K562 (cell line): ENCODE measurements around the gene SLC26A2. TPM values are rescaled to one million over a fixed set of nuclear protein-coding genes. Genes with fewer than 3 reads are reported as not detected.

ENCODE experiments used
- ATAC-seq: fragments of 200-7000 bp; cut with Tn5 transposase; 3 replicates; pipeline ENCODE4 v1.9.1; 2020; ENCODE audit warnings: moderate library complexity
- BruUV-seq: library from RNA; stranded (reverse); fragments of 400-500 nt; replicated peaks from 2 replicates; lab custom pipeline; 2021; lab: Mats Ljungman, UMichigan
- CTCF ChIA-PET: fragments of 300-600 bp; formaldehyde crosslinking; extraction: SDS; loops from one replicate; lab custom pipeline; 2021; ENCODE audit warnings: low intra/inter-chr PET ratio; lab: Yijun Ruan, JAX
- POLR2A ChIA-PET: fragments of 300-600, 350-650 bp; sonication (Branson Sonifier 250); formaldehyde crosslinking; extraction: SDS; loops from one replicate; lab custom pipeline; 2021; ENCODE audit warnings: antibody characterized with exemption, inconsistent platforms; lab: Yijun Ruan, JAX
- DNase-seq, 4 experiments: peaks; one replicate each; pipeline versions ENCODE4 v3.0.0 to v3.0.0-alpha.2; 2011 to 2018; ENCODE audit warnings: low spot score in 3 of 4, mixed read lengths in 3 of 4; ENCODE audit errors: extremely low read depth in 1 of 4
- FAIRE-seq: peaks from 2 replicates; lab custom pipeline; 2011; peaks lifted over from hg19 to GRCh38; lab: Jason Lieb, UNC
- H2AFZ ChIP-seq: 2 replicates; pipeline ENCODE4 v1.6.0; 2011; ENCODE audit warnings: low read depth, low read length, control low read depth, inconsistent platforms
- H3K27ac ChIP-seq: fragments of 200-600 bp; 3 replicates; pipeline ENCODE4 v1.8.0; 2011; ENCODE audit warnings: low read depth, mild to moderate bottlenecking, control low read depth, inconsistent platforms, low read length, moderate library complexity, mixed read lengths; ENCODE audit errors: extremely low read depth
- H3K27me3 ChIP-seq, 2 experiments: fragments of 300-600 bp in 1 of 2; 2 replicates in 1 of 2; 3 replicates in 1 of 2; pipeline versions ENCODE4 v1.6.0 to v1.8.0; 2011; ENCODE audit warnings: inconsistent platforms in 2 of 2, low read length in 2 of 2, mild to moderate bottlenecking in 1 of 2, mixed read lengths in 1 of 2, moderate library complexity in 1 of 2; ENCODE audit not compliant: control insufficient read depth in 2 of 2, insufficient read depth in 2 of 2
- H3K36me3 ChIP-seq: fragments of 300-600 bp; 3 replicates; pipeline ENCODE4 v1.8.0; 2011; ENCODE audit warnings: mild to moderate bottlenecking, low read length, inconsistent platforms; ENCODE audit not compliant: control insufficient read depth, insufficient read depth
- H3K4me1 ChIP-seq, 2 experiments: fragments of 200-600 bp in 1 of 2; replicated peaks in 1 of 2; 2 replicates in 1 of 2; 3 replicates in 1 of 2; pipeline versions ENCODE4 v1.5.1 to v1.8.0; 2011; ENCODE audit warnings: inconsistent platforms in 2 of 2, low read length in 2 of 2, mild to moderate bottlenecking in 1 of 2, mixed read lengths in 1 of 2, moderate library complexity in 1 of 2; ENCODE audit not compliant: control insufficient read depth in 2 of 2, insufficient read depth in 2 of 2
- H3K4me2 ChIP-seq: 2 replicates; pipeline ENCODE4 v1.6.1; 2011; ENCODE audit warnings: low read length, control low read depth, inconsistent platforms, mixed read lengths; ENCODE audit not compliant: insufficient read depth
- H3K4me3 ChIP-seq: fragments of 200-600 bp; sonication (generic), shearing (Covaris generic); 2 replicates; pipeline ENCODE4 v1.5.1; 2016; ENCODE audit warnings: control low read depth, inconsistent platforms
- H3K79me2 ChIP-seq: fragments of 200-600 bp; 3 replicates; pipeline ENCODE4 v1.8.0; 2011; ENCODE audit warnings: low read length, inconsistent platforms; ENCODE audit not compliant: control insufficient read depth, insufficient read depth
- H3K9ac ChIP-seq, 2 experiments: 2 replicates each; pipeline versions ENCODE4 v1.6.0 to v1.6.1; 2011; ENCODE audit warnings: low read depth in 2 of 2, low read length in 2 of 2, control low read depth in 1 of 2, inconsistent platforms in 1 of 2, mild to moderate bottlenecking in 1 of 2, mixed read lengths in 1 of 2; ENCODE audit not compliant: insufficient read depth in 1 of 2
- H3K9me1 ChIP-seq: one replicate; pipeline ENCODE4 v1.6.0; 2011; ENCODE audit warnings: inconsistent platforms, mild to moderate bottlenecking, low read length, moderate library complexity; ENCODE audit not compliant: control insufficient read depth, insufficient read depth
- H3K9me3 ChIP-seq: replicated peaks from 2 replicates; pipeline ENCODE4 v1.5.1; 2011; ENCODE audit warnings: low read depth, low read length, inconsistent platforms; ENCODE audit not compliant: control insufficient read depth, insufficient read depth
- H4K20me1 ChIP-seq: replicated peaks from 2 replicates; pipeline ENCODE4 v1.6.1; 2011; ENCODE audit warnings: low read length, inconsistent platforms, mixed read lengths; ENCODE audit not compliant: control insufficient read depth, insufficient read depth
- FOSL1 ChIP-seq: fragments of 200-800 bp; sonication (Bioruptor generic); conservative IDR thresholded peaks from 2 replicates; pipeline ENCODE4 v1.6.1; 2016; ENCODE audit warnings: missing genetic modification characterization, missing compliant biosample characterization
- ZNF311 ChIP-seq: fragments of 250-450 bp; sonication (Bioruptor Pico); IDR thresholded peaks from 2 replicates; pipeline ENCODE4 v1.4.0; 2020; ENCODE audit warnings: mild to moderate bottlenecking, moderate library complexity
- WGBS: fragments of 100-300 bp; shearing (Covaris generic); methylation state at CpG from one replicate; pipeline ENCODE4 v1.1.6; 2016; ENCODE audit warnings: low coverage, mixed read lengths; ENCODE audit not compliant: insufficient coverage; ENCODE audit errors: missing lambda C conversion rate; 5-methylcytosine and 5-hydroxymethylcytosine counted together
- in situ Hi-C: fragments of 300-500 bp; cut with MboI; formaldehyde crosslinking; loops from 4 replicates; pipeline ENCODE4 v1.15.0; 2018; ENCODE audit warnings: inconsistent platforms, mixed read lengths
- intact Hi-C: fragments of 100-400 bp; cut with micrococcal nuclease; formaldehyde crosslinking; loops from 2 replicates; pipeline ENCODE4 v1.14.2; 2022
- polyA plus RNA-seq, 8 experiments: library from polyadenylated mRNA; depleted of rRNA in 4 of 8; stranded (reverse) in 5 of 8; unstranded in 3 of 8; fragments of >200 nt; fragmentation: Nextera tagmentation in 2 of 8; fragmentation: Illumina TruSeq in 1 of 8; extraction: Ambion mirVana in 2 of 8; extraction: Trizol in 1 of 8; gene quantifications; 2 replicates each; pipeline versions ENCODE4 v1.2.1 to v1.2.3, GENCODE V29; 2011 to 2014; ENCODE audit warnings: inconsistent platforms in 1 of 8, missing spikeins in 1 of 8
- small RNA-seq: library from RNA; depleted of rRNA; stranded (forward); fragments of <200 nt; gene quantifications from one replicate; pipeline ENCODE3, GENCODE V24; 2014
- total RNA-seq, 7 experiments: library from RNA; depleted of rRNA in 6 of 7; stranded (reverse); fragments of >200 nt in 6 of 7; fragmentation: Illumina TruSeq in 2 of 7; extraction: Trizol in 2 of 7; gene quantifications; 2 replicates each; pipeline versions ENCODE4 v1.2.1 to v1.2.3, GENCODE V29; 2011 to 2021; ENCODE audit warnings: low replicate concordance in 1 of 7

SLC26A2 gene
- total and polyA plus RNA-seq, 9 of the 15 experiments (the other 6 are each of a cell fraction or from before 2014, with no cell fraction given) = 1.1 to 6.3 (median 3.6) TPM

GRCh38 chr5:150036513-150036912 is 76.0 kb downstream of the SLC26A2 start:
- ATAC-seq = no peak
- H3K27ac ChIP-seq = no peak overlapping the region
- no peaks in the 10 kb centered on the region for H3K27me3 ChIP-seq
- no peaks in the 10 kb centered on the region for H3K9me1 ChIP-seq
- H3K4me3 ChIP-seq = no peak overlapping the region
- H3K9ac ChIP-seq = no peak overlapping the region
- H3K36me3 ChIP-seq = peaks cover 98% of the 10 kb centered on the region
- H3K79me2 ChIP-seq = no peaks in the 10 kb centered on the region
- H3K4me1 ChIP-seq = no peaks in the 10 kb centered on the region
- no peak overlapping the region for H2AFZ ChIP-seq
- intact Hi-C loops (no loop called here), in situ Hi-C loops (no loop called here)
- H4K20me1 ChIP-seq = no peaks in the 10 kb centered on the region
- WGBS = 84% methylated on average over 9 of the region's 9 CpGs
- no peak for DNase-seq
- no peaks in the 10 kb centered on the region for H3K9me3 ChIP-seq
- no TSS peak for BruUV-seq
- peak; percentile 67 for TF ChIP-seq FOSL1 (tag)
- no peak for TF ChIP-seq ZNF311
- ChIA-PET POLR2A (interaction anchor here (0.9 kb wide), 1 partner anchor 20 kb away, joined by 4 read pairs; no protein-coding TSS in a partner anchor), CTCF (no interaction called here)
- H3K4me2 ChIP-seq = no peak overlapping the region
- FAIRE-seq = peak; percentile 40

Small RNA genes within 50 kb of the gene (small RNA-seq; reads per million reads assigned to genes)
- not detected for gene RF00019

Other genes starting within 250 kb of the SLC26A2 start
Only the 7 nearest of the 8 such genes appear.
- not detected in 2 replicates for gene PDE6A, start 16.0 kb upstream of the SLC26A2 start, total RNA-seq (2014; rRNA removed)
- gene PDE6A, start 16.0 kb upstream of the SLC26A2 start, total RNA-seq (2014; rRNA removed; fragmentation: Illumina TruSeq; extraction: Trizol) = not detected in 2 replicates
- gene PDE6A, start 16.0 kb upstream of the SLC26A2 start, total RNA-seq (2015; rRNA removed; fragmentation: Illumina TruSeq; extraction: Trizol) = 0.04 TPM in 2 replicates
- not detected in 2 replicates for gene PDE6A, start 16.0 kb upstream of the SLC26A2 start, total RNA-seq (2021)
- gene PDE6A, start 16.0 kb upstream of the SLC26A2 start, polyA plus RNA-seq (2011; rRNA removed) = not detected in 2 replicates
- gene PDE6A, start 16.0 kb upstream of the SLC26A2 start, polyA plus RNA-seq (2014; fragmentation: Illumina TruSeq; extraction: Trizol) = 0.03 TPM in 1 of 2 replicates, not detected in the other
- gene PDE6A, start 16.0 kb upstream of the SLC26A2 start, polyA plus RNA-seq (2014; fragmentation: Nextera tagmentation; extraction: Ambion mirVana) = under 1 TPM in 1 of 2 experiments, not detected in 1; 0.01 TPM
- 0.01 TPM in 1 of 2 replicates, not detected in the other for gene PDE6A, start 16.0 kb upstream of the SLC26A2 start, polyA plus RNA-seq (2014; rRNA removed)
- 3.9 and 5.2 TPM in 2 replicates for gene TIGD6, start 39.9 kb downstream of the SLC26A2 start, total RNA-seq (2014; rRNA removed)
- 3.9 and 4.3 TPM in 2 replicates for gene TIGD6, start 39.9 kb downstream of the SLC26A2 start, total RNA-seq (2014; rRNA removed; fragmentation: Illumina TruSeq; extraction: Trizol)
- 3.8 and 4.3 TPM in 2 replicates for gene TIGD6, start 39.9 kb downstream of the SLC26A2 start, total RNA-seq (2015; rRNA removed; fragmentation: Illumina TruSeq; extraction: Trizol)
- 4.3 and 4.4 TPM in 2 replicates for gene TIGD6, start 39.9 kb downstream of the SLC26A2 start, total RNA-seq (2021)
- 4.9 and 5.1 TPM in 2 replicates for gene TIGD6, start 39.9 kb downstream of the SLC26A2 start, polyA plus RNA-seq (2011; rRNA removed)
- 6.3 and 7.0 TPM in 2 replicates for gene TIGD6, start 39.9 kb downstream of the SLC26A2 start, polyA plus RNA-seq (2014; fragmentation: Illumina TruSeq; extraction: Trizol)
- gene TIGD6, start 39.9 kb downstream of the SLC26A2 start, polyA plus RNA-seq (2014; fragmentation: Nextera tagmentation; extraction: Ambion mirVana) = 1 to 10 TPM; 1.8 to 2.3 TPM
- 3.1 and 4.0 TPM in 2 replicates for gene TIGD6, start 39.9 kb downstream of the SLC26A2 start, polyA plus RNA-seq (2014; rRNA removed)
- gene HMGXB3, start 40.0 kb downstream of the SLC26A2 start, total RNA-seq (2014; rRNA removed) = 32.1 and 44.2 TPM in 2 replicates
- gene HMGXB3, start 40.0 kb downstream of the SLC26A2 start, total RNA-seq (2014; rRNA removed; fragmentation: Illumina TruSeq; extraction: Trizol) = 32.2 and 34.3 TPM in 2 replicates
- 32.2 and 34.7 TPM in 2 replicates for gene HMGXB3, start 40.0 kb downstream of the SLC26A2 start, total RNA-seq (2015; rRNA removed; fragmentation: Illumina TruSeq; extraction: Trizol)
- gene HMGXB3, start 40.0 kb downstream of the SLC26A2 start, total RNA-seq (2021) = 44.1 and 44.3 TPM in 2 replicates
- 44.0 and 47.5 TPM in 2 replicates for gene HMGXB3, start 40.0 kb downstream of the SLC26A2 start, polyA plus RNA-seq (2011; rRNA removed)
- gene HMGXB3, start 40.0 kb downstream of the SLC26A2 start, polyA plus RNA-seq (2014; fragmentation: Illumina TruSeq; extraction: Trizol) = 40.0 and 41.0 TPM in 2 replicates
- 1 to 10 TPM; 1.8 to 2.1 TPM for gene HMGXB3, start 40.0 kb downstream of the SLC26A2 start, polyA plus RNA-seq (2014; fragmentation: Nextera tagmentation; extraction: Ambion mirVana)
- gene HMGXB3, start 40.0 kb downstream of the SLC26A2 start, polyA plus RNA-seq (2014; rRNA removed) = 31.7 and 31.9 TPM in 2 replicates
- not detected in 2 replicates for gene CSF1R, start 125.8 kb downstream of the SLC26A2 start, total RNA-seq (2014; rRNA removed)
- not detected in 2 replicates for gene CSF1R, start 125.8 kb downstream of the SLC26A2 start, total RNA-seq (2014; rRNA removed; fragmentation: Illumina TruSeq; extraction: Trizol)
- gene CSF1R, start 125.8 kb downstream of the SLC26A2 start, total RNA-seq (2015; rRNA removed; fragmentation: Illumina TruSeq; extraction: Trizol) = not detected in 2 replicates
- 0.20 and 0.22 TPM in 2 replicates for gene CSF1R, start 125.8 kb downstream of the SLC26A2 start, total RNA-seq (2021)
- gene CSF1R, start 125.8 kb downstream of the SLC26A2 start, polyA plus RNA-seq (2011; rRNA removed) = 0.03 TPM in 1 of 2 replicates, not detected in the other
- gene CSF1R, start 125.8 kb downstream of the SLC26A2 start, polyA plus RNA-seq (2014; fragmentation: Illumina TruSeq; extraction: Trizol) = not detected in 2 replicates
- gene CSF1R, start 125.8 kb downstream of the SLC26A2 start, polyA plus RNA-seq (2014; fragmentation: Nextera tagmentation; extraction: Ambion mirVana) = not detected
- 0.64 TPM in 1 of 2 replicates, not detected in the other for gene CSF1R, start 125.8 kb downstream of the SLC26A2 start, polyA plus RNA-seq (2014; rRNA removed)
- 0.09 TPM in 1 of 2 replicates, not detected in the other for gene PDGFRB, start 195.1 kb downstream of the SLC26A2 start, total RNA-seq (2014; rRNA removed)
- 0.07 and 0.13 TPM in 2 replicates for gene PDGFRB, start 195.1 kb downstream of the SLC26A2 start, total RNA-seq (2014; rRNA removed; fragmentation: Illumina TruSeq; extraction: Trizol)
- not detected in 2 replicates for gene PDGFRB, start 195.1 kb downstream of the SLC26A2 start, total RNA-seq (2015; rRNA removed; fragmentation: Illumina TruSeq; extraction: Trizol)
- gene PDGFRB, start 195.1 kb downstream of the SLC26A2 start, total RNA-seq (2021) = 0.51 and 0.86 TPM in 2 replicates
- gene PDGFRB, start 195.1 kb downstream of the SLC26A2 start, polyA plus RNA-seq (2011; rRNA removed) = 1.1 and 1.5 TPM in 2 replicates
- gene PDGFRB, start 195.1 kb downstream of the SLC26A2 start, polyA plus RNA-seq (2014; fragmentation: Illumina TruSeq; extraction: Trizol) = 0.03 and 0.09 TPM in 2 replicates
- not detected for gene PDGFRB, start 195.1 kb downstream of the SLC26A2 start, polyA plus RNA-seq (2014; fragmentation: Nextera tagmentation; extraction: Ambion mirVana)
- 0.01 and 0.07 TPM in 2 replicates for gene PDGFRB, start 195.1 kb downstream of the SLC26A2 start, polyA plus RNA-seq (2014; rRNA removed)
- gene CDX1, start 206.0 kb downstream of the SLC26A2 start, total RNA-seq (2014; rRNA removed) = not detected in 2 replicates
- not detected in 2 replicates for gene CDX1, start 206.0 kb downstream of the SLC26A2 start, total RNA-seq (2014; rRNA removed; fragmentation: Illumina TruSeq; extraction: Trizol)
- not detected in 2 replicates for gene CDX1, start 206.0 kb downstream of the SLC26A2 start, total RNA-seq (2015; rRNA removed; fragmentation: Illumina TruSeq; extraction: Trizol)
- gene CDX1, start 206.0 kb downstream of the SLC26A2 start, total RNA-seq (2021) = 0.16 TPM in 1 of 2 replicates, not detected in the other
- gene CDX1, start 206.0 kb downstream of the SLC26A2 start, polyA plus RNA-seq (2011; rRNA removed) = 0.06 TPM in 1 of 2 replicates, not detected in the other
- not detected in 2 replicates for gene CDX1, start 206.0 kb downstream of the SLC26A2 start, polyA plus RNA-seq (2014; fragmentation: Illumina TruSeq; extraction: Trizol)
- gene CDX1, start 206.0 kb downstream of the SLC26A2 start, polyA plus RNA-seq (2014; fragmentation: Nextera tagmentation; extraction: Ambion mirVana) = not detected
- gene CDX1, start 206.0 kb downstream of the SLC26A2 start, polyA plus RNA-seq (2014; rRNA removed) = not detected in 2 replicates
- not detected in 2 replicates for gene SLC6A7, start 229.3 kb downstream of the SLC26A2 start, total RNA-seq (2014; rRNA removed)
- not detected in 2 replicates for gene SLC6A7, start 229.3 kb downstream of the SLC26A2 start, total RNA-seq (2014; rRNA removed; fragmentation: Illumina TruSeq; extraction: Trizol)
- not detected in 2 replicates for gene SLC6A7, start 229.3 kb downstream of the SLC26A2 start, total RNA-seq (2015; rRNA removed; fragmentation: Illumina TruSeq; extraction: Trizol)
- gene SLC6A7, start 229.3 kb downstream of the SLC26A2 start, total RNA-seq (2021) = not detected in 2 replicates
- not detected in 2 replicates for gene SLC6A7, start 229.3 kb downstream of the SLC26A2 start, polyA plus RNA-seq (2011; rRNA removed)
- not detected in 2 replicates for gene SLC6A7, start 229.3 kb downstream of the SLC26A2 start, polyA plus RNA-seq (2014; fragmentation: Illumina TruSeq; extraction: Trizol)
- not detected for gene SLC6A7, start 229.3 kb downstream of the SLC26A2 start, polyA plus RNA-seq (2014; fragmentation: Nextera tagmentation; extraction: Ambion mirVana)
- gene SLC6A7, start 229.3 kb downstream of the SLC26A2 start, polyA plus RNA-seq (2014; rRNA removed) = not detected in 2 replicates